Upper lobe of right lung (tissue), 1 donor: ENCODE results near the gene RPS6KA2. TPM values are rescaled to one million over a fixed set of nuclear protein-coding genes. Genes with fewer than 3 reads are reported as not detected.
A peak's percentile ranks its signal among the peaks of the same experiment; 100 is the strongest.

Source experiments
- ATAC-seq: fragments of 200-7000 bp; cut with Tn5 transposase; one replicate; pipeline ENCODE4 v1.9.1; 2020; ENCODE audit warnings: mild to moderate bottlenecking, moderate library complexity
- DNase-seq: peaks from one replicate; pipeline ENCODE4 v3.0.0-alpha.2; 2020
- H3K27ac ChIP-seq: fragments of 200-600 bp; one replicate; pipeline ENCODE4 v1.8.0; 2022
- H3K27me3 ChIP-seq: fragments of 200-600 bp; one replicate; pipeline ENCODE4 v1.8.0; 2022; ENCODE audit warnings: mild to moderate bottlenecking
- H3K36me3 ChIP-seq: fragments of 200-600 bp; one replicate; pipeline ENCODE4 v1.8.0; 2022
- H3K4me1 ChIP-seq: fragments of 200-600 bp; one replicate; pipeline ENCODE4 v1.8.0; 2022
- H3K4me3 ChIP-seq: fragments of 200-600 bp; one replicate; pipeline ENCODE4 v1.8.0; 2022; ENCODE audit warnings: mild to moderate bottlenecking
- H3K9me3 ChIP-seq: fragments of 200-600 bp; one replicate; pipeline ENCODE4 v1.8.0; 2022
- intact Hi-C: fragments of 100-400 bp; cut with DNase I; formaldehyde crosslinking; loops from one replicate; pipeline ENCODE4 v1.11.0; 2022
- total RNA-seq: library from RNA; stranded (reverse); fragmentation: NEBNext Ultra II Directional; extraction: Animal tissue kit (Norgen Biotek cat#: 25700); gene quantifications from one replicate; pipeline ENCODE4 v1.2.1, GENCODE V29; 2021
- TF ChIP-seq, protein P1 (sequence below): fragments of 200-600 bp; IDR thresholded peaks from one replicate; pipeline ENCODE4 v1.8.0; 2022; ENCODE audit warnings: antibody characterized with exemption
- donor health status: DM: no; HTN: yes; CAD: no; lungs with severe emphysema.

The RPS6KA2 gene
- total RNA-seq, 1 donor from 2014 or later, result 136 TPM

GRCh38 chr6:166556863-166557322 is 70.2 kb downstream of the RPS6KA2 start:
- H3K27me3 ChIP-seq, result no peaks in the 10 kb centered on the region
- ATAC-seq, result peak; percentile 97
- peak; percentile 94 for DNase-seq
- H3K27ac ChIP-seq, result peak overlapping the region; percentile 77
- H3K9me3 ChIP-seq, result peaks cover 9% of the 10 kb centered on the region
- H3K4me3 ChIP-seq, result no peak overlapping the region
- TF ChIP-seq, protein P1, sequence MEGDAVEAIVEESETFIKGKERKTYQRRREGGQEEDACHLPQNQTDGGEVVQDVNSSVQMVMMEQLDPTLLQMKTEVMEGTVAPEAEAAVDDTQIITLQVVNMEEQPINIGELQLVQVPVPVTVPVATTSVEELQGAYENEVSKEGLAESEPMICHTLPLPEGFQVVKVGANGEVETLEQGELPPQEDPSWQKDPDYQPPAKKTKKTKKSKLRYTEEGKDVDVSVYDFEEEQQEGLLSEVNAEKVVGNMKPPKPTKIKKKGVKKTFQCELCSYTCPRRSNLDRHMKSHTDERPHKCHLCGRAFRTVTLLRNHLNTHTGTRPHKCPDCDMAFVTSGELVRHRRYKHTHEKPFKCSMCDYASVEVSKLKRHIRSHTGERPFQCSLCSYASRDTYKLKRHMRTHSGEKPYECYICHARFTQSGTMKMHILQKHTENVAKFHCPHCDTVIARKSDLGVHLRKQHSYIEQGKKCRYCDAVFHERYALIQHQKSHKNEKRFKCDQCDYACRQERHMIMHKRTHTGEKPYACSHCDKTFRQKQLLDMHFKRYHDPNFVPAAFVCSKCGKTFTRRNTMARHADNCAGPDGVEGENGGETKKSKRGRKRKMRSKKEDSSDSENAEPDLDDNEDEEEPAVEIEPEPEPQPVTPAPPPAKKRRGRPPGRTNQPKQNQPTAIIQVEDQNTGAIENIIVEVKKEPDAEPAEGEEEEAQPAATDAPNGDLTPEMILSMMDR, result no peak
- no peaks in the 10 kb centered on the region for H3K36me3 ChIP-seq
- peaks cover 32% of the 10 kb centered on the region for H3K4me1 ChIP-seq
- intact Hi-C loops, result no loop called here

DNA sequence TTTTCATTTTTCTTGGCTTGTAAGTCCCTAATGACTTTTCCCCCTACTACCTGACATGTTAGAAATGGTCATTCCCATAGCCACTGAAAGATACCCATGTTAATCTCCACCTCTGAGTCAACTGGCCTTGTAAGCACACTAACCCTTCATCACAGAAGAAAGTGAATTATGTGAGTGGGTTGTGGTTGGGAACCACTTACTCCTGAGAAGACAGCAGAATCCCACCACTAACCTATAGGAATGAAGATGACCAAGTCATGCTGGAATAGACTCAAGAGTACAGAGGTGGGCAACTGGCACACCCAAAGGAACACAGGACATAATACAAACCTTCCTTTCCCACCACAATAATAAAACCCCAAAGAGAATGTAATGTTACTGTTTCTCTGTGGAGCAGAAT is 70.7 kb downstream of the RPS6KA2 start:
- H3K27ac ChIP-seq, result peak overlapping the region; percentile 77
- no peaks in the 10 kb centered on the region for H3K36me3 ChIP-seq
- TF ChIP-seq, protein P1, result no peak
- peaks cover 32% of the 10 kb centered on the region for H3K4me1 ChIP-seq
- DNase-seq, result no peak
- H3K27me3 ChIP-seq, result no peaks in the 10 kb centered on the region
- H3K4me3 ChIP-seq, result no peak overlapping the region
- H3K9me3 ChIP-seq, result peaks cover 9% of the 10 kb centered on the region
- intact Hi-C loops, result no loop called here
- ATAC-seq, result no peak

GRCh38 chr6:166555086-166555485 is 72.0 kb downstream of the RPS6KA2 start:
- Histone ChIP-seq H3K4me1 (peaks cover 32% of the 10 kb centered on the region), H3K9me3 (peaks cover 9% of the 10 kb centered on the region), H3K4me3 (no peak overlapping the region), H3K27me3 (no peaks in the 10 kb centered on the region), H3K36me3 (no peaks in the 10 kb centered on the region), H3K27ac (peak overlapping the region; percentile 19)
- no peak for DNase-seq
- no peak for ATAC-seq
- intact Hi-C loops, result no loop called here
- TF ChIP-seq, protein P1, result no peak

GRCh38 chr6:166554316-166554715 is 72.7 kb downstream of the RPS6KA2 start:
- H3K27ac ChIP-seq, result peak overlapping the region; percentile 31
- TF ChIP-seq, protein P1, result no peak
- intact Hi-C loops, result no loop called here
- no peak for DNase-seq
- no peak overlapping the region for H3K4me3 ChIP-seq
- H3K27me3 ChIP-seq, result no peaks in the 10 kb centered on the region
- peaks cover 32% of the 10 kb centered on the region for H3K4me1 ChIP-seq
- peaks cover 2% of the 10 kb centered on the region for H3K9me3 ChIP-seq
- no peaks in the 10 kb centered on the region for H3K36me3 ChIP-seq
- no peak for ATAC-seq

- no peaks in the 10 kb centered on the region for H3K36me3 ChIP-seq
- H3K27me3 ChIP-seq, result no peaks in the 10 kb centered on the region
- ATAC-seq, result no peak
- no peak for DNase-seq
- no peaks in the 10 kb centered on the region for H3K9me3 ChIP-seq
- intact Hi-C loops, result no loop called here
- peaks cover 32% of the 10 kb centered on the region for H3K4me1 ChIP-seq
- H3K27ac ChIP-seq, result peak overlapping the region; percentile 31
- TF ChIP-seq, protein P1, result no peak
- no peak overlapping the region for H3K4me3 ChIP-seq
Observed at GRCh38 chr6:166553563-166554271, 73.3 kb downstream of the RPS6KA2 start.
